Measurements from ENCODE around the gene LHFPL3.
"Not testable (repeated sequence)": the region's sequence is repeated elsewhere in the genome, so short reads cannot be mapped to it uniquely, and the experiment has no call there.

Gene LHFPL3

GRCh38 chr7:104931181-104931781, 602.9 kb downstream of the LHFPL3 start:
- no peak for DNase-seq (ENCODE audit: extremely low read depth, low read depth)
- TF ChIP-seq, protein P1, sequence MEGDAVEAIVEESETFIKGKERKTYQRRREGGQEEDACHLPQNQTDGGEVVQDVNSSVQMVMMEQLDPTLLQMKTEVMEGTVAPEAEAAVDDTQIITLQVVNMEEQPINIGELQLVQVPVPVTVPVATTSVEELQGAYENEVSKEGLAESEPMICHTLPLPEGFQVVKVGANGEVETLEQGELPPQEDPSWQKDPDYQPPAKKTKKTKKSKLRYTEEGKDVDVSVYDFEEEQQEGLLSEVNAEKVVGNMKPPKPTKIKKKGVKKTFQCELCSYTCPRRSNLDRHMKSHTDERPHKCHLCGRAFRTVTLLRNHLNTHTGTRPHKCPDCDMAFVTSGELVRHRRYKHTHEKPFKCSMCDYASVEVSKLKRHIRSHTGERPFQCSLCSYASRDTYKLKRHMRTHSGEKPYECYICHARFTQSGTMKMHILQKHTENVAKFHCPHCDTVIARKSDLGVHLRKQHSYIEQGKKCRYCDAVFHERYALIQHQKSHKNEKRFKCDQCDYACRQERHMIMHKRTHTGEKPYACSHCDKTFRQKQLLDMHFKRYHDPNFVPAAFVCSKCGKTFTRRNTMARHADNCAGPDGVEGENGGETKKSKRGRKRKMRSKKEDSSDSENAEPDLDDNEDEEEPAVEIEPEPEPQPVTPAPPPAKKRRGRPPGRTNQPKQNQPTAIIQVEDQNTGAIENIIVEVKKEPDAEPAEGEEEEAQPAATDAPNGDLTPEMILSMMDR (IDR thresholded peaks at IDR 0.05; ENCODE audit: low read depth, low read length, missing control alignments), result no peak
- H3K4me3 ChIP-seq (replicated peaks; ENCODE audit: low read depth, low read length), result no peak overlapping the region

DNA sequence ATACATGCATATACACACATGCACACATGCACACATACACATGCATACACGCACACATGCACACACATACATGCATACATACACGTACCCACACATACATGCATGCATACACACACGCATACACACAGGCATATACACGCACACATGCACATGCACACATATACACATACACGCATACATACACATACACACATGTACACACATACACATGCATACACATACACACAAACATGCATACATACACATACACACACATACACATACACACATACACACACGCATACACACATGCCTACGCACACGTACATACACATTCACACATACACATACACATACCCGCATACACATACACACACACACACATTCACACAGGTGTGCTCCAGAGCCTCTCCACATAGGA, 604.6 kb downstream of the LHFPL3 start:
- DNase-seq (ENCODE audit: extremely low read depth, low read depth), result no peak
- H3K4me3 ChIP-seq (replicated peaks; ENCODE audit: low read depth, low read length), result no peak overlapping the region
- TF ChIP-seq, protein P1 (IDR thresholded peaks at IDR 0.05; ENCODE audit: low read depth, low read length, missing control alignments), result no peak

GRCh38 chr7:104933521-104933988, 605.2 kb downstream of the LHFPL3 start:
- TF ChIP-seq, protein P1 (IDR thresholded peaks at IDR 0.05; ENCODE audit: low read depth, low read length, missing control alignments), result no peak
- no peak for DNase-seq (ENCODE audit: extremely low read depth, low read depth)

GRCh38 chr7:104934665-104935064, 606.3 kb downstream of the LHFPL3 start:
- TF ChIP-seq, protein P1 (IDR thresholded peaks at IDR 0.05; ENCODE audit: low read depth, low read length, missing control alignments), result no peak
- DNase-seq (ENCODE audit: extremely low read depth, low read depth), result no peak

More at GRCh38 chr7:104933521-104933988, 605.2 kb downstream of the LHFPL3 start:
- no peak overlapping the region for H3K4me3 ChIP-seq (replicated peaks; ENCODE audit: low read depth, low read length)

DNA sequence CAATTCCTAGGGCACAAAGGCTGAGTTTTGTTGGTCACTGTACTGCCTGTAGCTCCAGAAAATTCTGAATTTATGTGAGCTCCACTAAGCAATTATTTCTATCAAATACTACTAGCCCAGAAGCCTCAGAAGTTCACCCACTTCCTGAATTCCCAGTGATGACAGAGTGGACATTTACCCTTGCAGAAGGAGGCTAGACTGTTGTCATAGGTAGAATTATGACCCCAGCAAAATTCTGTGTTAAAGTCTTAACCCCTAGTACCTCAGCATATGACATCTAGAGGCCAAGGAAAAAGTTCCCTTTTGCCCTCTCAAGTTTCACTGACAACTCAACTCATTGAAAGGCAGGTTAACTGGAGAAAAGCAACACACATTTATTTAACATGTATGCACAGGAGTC, 606.9 kb downstream of the LHFPL3 start:
- DNase-seq (ENCODE audit: extremely low read depth, low read depth), result no peak

More at GRCh38 chr7:104934665-104935064, 606.3 kb downstream of the LHFPL3 start:
- no peak overlapping the region for H3K4me3 ChIP-seq (replicated peaks; ENCODE audit: low read depth, low read length)

DNA sequence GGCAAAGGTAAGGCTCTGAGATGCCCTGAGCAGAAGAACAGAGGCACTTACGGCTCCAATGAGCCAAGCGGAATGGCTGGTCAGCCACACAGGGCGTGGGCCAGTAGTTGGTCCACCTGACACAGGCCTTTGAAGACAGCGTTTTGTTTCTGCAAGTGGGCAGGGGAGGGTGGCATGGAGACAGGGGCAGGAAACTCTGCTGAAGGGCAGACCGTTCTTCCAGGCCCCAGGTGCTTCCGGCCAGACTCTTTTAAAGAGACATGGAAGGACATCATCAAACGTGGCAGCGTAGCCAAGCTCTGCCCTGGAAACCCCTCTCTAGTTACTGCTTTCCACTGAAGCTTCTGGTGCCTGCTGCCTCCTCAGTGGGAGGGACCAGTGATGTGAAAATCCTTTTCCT, 608.1 kb downstream of the LHFPL3 start:
- no peak overlapping the region for H3K4me3 ChIP-seq (replicated peaks; ENCODE audit: low read depth, low read length)
- TF ChIP-seq, protein P1 (IDR thresholded peaks at IDR 0.05; ENCODE audit: low read depth, low read length, missing control alignments), result no peak
- no peak for DNase-seq (ENCODE audit: extremely low read depth, low read depth)

More for the DNA sequence above, 606.9 kb downstream of the LHFPL3 start:
- TF ChIP-seq, protein P1 (IDR thresholded peaks at IDR 0.05; ENCODE audit: low read depth, low read length, missing control alignments), result no peak
- H3K4me3 ChIP-seq (replicated peaks; ENCODE audit: low read depth, low read length), result no peak overlapping the region

DNA sequence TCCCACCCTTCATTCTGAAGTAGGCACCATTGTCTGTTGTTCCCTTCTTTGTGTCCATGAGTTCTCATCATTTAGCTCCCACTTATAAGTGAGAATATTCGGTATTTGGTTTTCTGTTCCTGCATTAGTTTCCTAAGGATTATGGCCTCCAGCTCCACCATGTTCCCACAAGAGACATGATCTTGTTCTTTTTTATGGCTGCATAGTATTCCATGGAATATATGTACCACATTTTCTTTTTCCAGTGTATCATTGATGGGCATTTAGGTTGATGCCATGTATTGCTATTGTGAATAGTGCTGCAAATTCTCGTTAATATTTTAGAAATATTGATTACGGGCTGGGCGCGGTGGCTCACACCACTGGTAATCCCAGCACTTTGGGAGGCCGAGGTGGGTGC, 609.1 kb downstream of the LHFPL3 start:
- not testable (repeated sequence) for DNase-seq (ENCODE audit: extremely low read depth, low read depth); H3K4me3 ChIP-seq (replicated peaks; ENCODE audit: low read depth, low read length)

Data from HFF-Myc (cell line).